ENCODE results near the gene VPS39. TPM values are rescaled to one million over a fixed set of nuclear protein-coding genes. Genes with fewer than 3 reads are reported as not detected.

VPS39 gene
- total and polyA plus RNA-seq, 8 donors: 26.4 to 52.6 (median 32.7) TPM

GRCh38 chr15:42143356-42143755 lies 64.7 kb downstream of the VPS39 start:
- FAIRE-seq (no peak), ATAC-seq (no peak), DNase-seq (peak in 1 of 6 donors; percentile 20)
- H3K36me3 ChIP-seq: no peaks in the 10 kb centered on the region
- H3K4me3 ChIP-seq: no peak overlapping the region
- TF ChIP-seq CTCF (IDR thresholded peaks at IDR 0.05): no peak
- no peaks in the 10 kb centered on the region for H3K9me3 ChIP-seq
- no peaks in the 10 kb centered on the region for H3K27me3 ChIP-seq
- no peak overlapping the region for H3K27ac ChIP-seq
- H3K4me1 ChIP-seq: no peaks in the 10 kb centered on the region
- 72 to 91% methylated on average over 3 to 4 of the region's 4 CpGs for WGBS, 2 donors
- intact Hi-C loops (cut with DNase I): no loop called here

- Histone ChIP-seq H3K27ac (no peak overlapping the region), H3K4me1 (no peaks in the 10 kb centered on the region), H3K27me3 (no peaks in the 10 kb centered on the region), H3K9me3 (no peaks in the 10 kb centered on the region), H3K36me3 (no peaks in the 10 kb centered on the region), H3K4me3 (no peak overlapping the region)
- intact Hi-C loops (cut with DNase I): no loop called here
- DNase-seq (peak in 2 of 6 donors; percentile 5 to 41), FAIRE-seq (no peak), ATAC-seq (no peak)
- 76 to 81% methylated on average over 21 of the region's 21 CpGs for WGBS, 2 donors
- TF ChIP-seq CTCF (IDR thresholded peaks at IDR 0.05): no peak
Measured at GRCh38 chr15:42141795-42142667, 66.1 kb downstream of the VPS39 start.

GRCh38 chr15:42141246-42141645 lies 66.9 kb downstream of the VPS39 start:
- no peak overlapping the region for H3K4me3 ChIP-seq
- no peaks in the 10 kb centered on the region for H3K36me3 ChIP-seq
- no peak for TF ChIP-seq CTCF (IDR thresholded peaks at IDR 0.05)
- ATAC-seq: no peak
- WGBS, 2 donors: 82 to 87% methylated on average over 7 of the region's 7 CpGs
- H3K27me3 ChIP-seq: no peaks in the 10 kb centered on the region
- no peaks in the 10 kb centered on the region for H3K9me3 ChIP-seq
- no peaks in the 10 kb centered on the region for H3K4me1 ChIP-seq
- intact Hi-C loops (cut with DNase I): no loop called here
- no peak for FAIRE-seq
- no peak overlapping the region for H3K27ac ChIP-seq
- no peak for DNase-seq

- Histone ChIP-seq H3K4me1 (no peaks in the 10 kb centered on the region), H3K27me3 (no peaks in the 10 kb centered on the region), H3K9me3 (no peaks in the 10 kb centered on the region), H3K27ac (no peak overlapping the region), H3K36me3 (no peaks in the 10 kb centered on the region), H3K4me3 (no peak overlapping the region)
- no peak for TF ChIP-seq CTCF (IDR thresholded peaks at IDR 0.05)
- WGBS, 2 donors: 83 to 88% methylated on average over 8 of the region's 8 CpGs
- FAIRE-seq (no peak), DNase-seq (peak in 1 of 6 donors; percentile 8), ATAC-seq (no peak)
- intact Hi-C loops (cut with DNase I): no loop called here
Measured at GRCh38 chr15:42140383-42141070, 67.6 kb downstream of the VPS39 start.

Data from pancreas (tissue), 10 donors.